Mammary epithelial cell (primary cell): ENCODE measurements around the gene AQP12A.

Experiments used
- CTCF ChIP-seq, 2 donors: IDR thresholded peaks in 1 of 2; conservative IDR thresholded peaks in 1 of 2; 2 replicates each; pipeline ENCODE4 v1.5.1; 2011 to 2012; ENCODE audit warnings: inconsistent platforms in 2 of 2, low read length in 2 of 2, mild to moderate bottlenecking in 2 of 2, control low read depth in 1 of 2, low read depth in 1 of 2; ENCODE audit not compliant: insufficient read depth in 1 of 2; ENCODE audit errors: extremely low read depth in 1 of 2
- EZH2 ChIP-seq: IDR thresholded peaks from 2 replicates; pipeline ENCODE4 v1.6.1; 2012; ENCODE audit warnings: low read length, inconsistent platforms, borderline replicate concordance

- TF ChIP-seq CTCF (conservative IDR thresholded peaks at IDR 0.05 in 1 of 2, IDR thresholded peaks at IDR 0.05 in 1 of 2; ENCODE audit: extremely low read depth in 1 of 2, insufficient read depth in 1 of 2, low read depth in 1 of 2, low read length in 2 of 2) (no peak), EZH2 (no peak)
These were observed 36.7 kb downstream of the AQP12A start for GRCh38 chr2:240728361-240728760.
